IMR-90 (cell line): ENCODE measurements around the gene CTPS2. TPM values are rescaled to one million over a fixed set of nuclear protein-coding genes. Genes with fewer than 3 reads are reported as not detected.
"Not testable (repeated sequence)": the region's sequence is repeated elsewhere in the genome, so short reads cannot be mapped to it uniquely, and the experiment has no call there.

Experiments
- ATAC-seq: fragments of 200-7000 bp; cut with Tn5 transposase; 2 replicates; pipeline ENCODE4 v1.9.1; 2020; ENCODE audit warnings: low read depth, mild to moderate bottlenecking, moderate library complexity
- BruUV-seq: library from RNA; stranded (reverse); fragments of 400-500 nt; replicated peaks from 2 replicates; lab custom pipeline; 2021; lab: Mats Ljungman, UMichigan
- CTCF ChIA-PET: fragments of 300-600 bp; formaldehyde crosslinking; extraction: SDS; loops from one replicate; lab custom pipeline; 2021; ENCODE audit warnings: antibody characterized with exemption; lab: Yijun Ruan, JAX
- POLR2A ChIA-PET: fragments of 300-600 bp; sonication (Branson Sonifier 250); formaldehyde crosslinking; loops from one replicate; lab custom pipeline; 2022; ENCODE audit warnings: antibody characterized with exemption; ENCODE audit not compliant: unreplicated experiment; lab: Charles Lee
- DNase-seq: peaks from one replicate; pipeline ENCODE4 v3.0.0; 2013
- H2AFZ ChIP-seq: replicated peaks from 2 replicates; pipeline ENCODE3; 2013; ENCODE audit warnings: low read length, mild to moderate bottlenecking; ENCODE audit not compliant: poor library complexity
- H2AK5ac ChIP-seq: 2 replicates; pipeline ENCODE4 v1.6.1; 2013; ENCODE audit warnings: low read depth, low read length, inconsistent platforms
- H2AK9ac ChIP-seq: replicated peaks from 2 replicates; pipeline ENCODE3; 2013; ENCODE audit warnings: mild to moderate bottlenecking, low read depth, low read length, moderate library complexity; ENCODE audit not compliant: poor library complexity
- H2BK120ac ChIP-seq: 2 replicates; pipeline ENCODE4 v1.6.1; 2013; ENCODE audit warnings: low read depth, low read length, inconsistent platforms
- H2BK15ac ChIP-seq: 3 replicates; pipeline ENCODE4 v1.6.1; 2013; ENCODE audit warnings: low read depth, low read length, inconsistent platforms
- H2BK20ac ChIP-seq: 2 replicates; pipeline ENCODE4 v1.6.1; 2013; ENCODE audit warnings: low read depth, mild to moderate bottlenecking, inconsistent platforms, low read length, moderate library complexity
- H2BK5ac ChIP-seq: 2 replicates; pipeline ENCODE4 v1.6.1; 2013; ENCODE audit warnings: mild to moderate bottlenecking, low read depth, low read length, inconsistent platforms; ENCODE audit not compliant: poor library complexity, severe bottlenecking
- H3K14ac ChIP-seq: replicated peaks from 2 replicates; pipeline ENCODE4 v1.6.1; 2013; ENCODE audit warnings: low read depth, low read length, inconsistent platforms
- H3K18ac ChIP-seq: 2 replicates; pipeline ENCODE4 v1.6.1; 2013; ENCODE audit warnings: low read depth, low read length, control low read depth
- H3K23ac ChIP-seq: 2 replicates; pipeline ENCODE4 v1.6.1; 2013; ENCODE audit warnings: low read depth, low read length, inconsistent platforms
- H3K27ac ChIP-seq: 2 replicates; pipeline ENCODE4 v1.5.1; 2013; ENCODE audit warnings: mild to moderate bottlenecking, control low read depth, low read length; ENCODE audit not compliant: insufficient read depth
- H3K27me3 ChIP-seq: 2 replicates; pipeline ENCODE4 v1.6.1; 2013; ENCODE audit warnings: low read length; ENCODE audit not compliant: control insufficient read depth, insufficient read depth
- H3K36me3 ChIP-seq: 2 replicates; pipeline ENCODE4 v1.6.1; 2013; ENCODE audit warnings: low read length, mixed read lengths; ENCODE audit not compliant: control insufficient read depth, insufficient read depth
- H3K4ac ChIP-seq: 2 replicates; pipeline ENCODE4 v1.6.1; 2013; ENCODE audit warnings: low read depth, low read length, inconsistent platforms
- H3K4me1 ChIP-seq: 2 replicates; pipeline ENCODE4 v1.6.1; 2013; ENCODE audit warnings: low read length, mixed read lengths; ENCODE audit not compliant: control insufficient read depth, insufficient read depth
- H3K4me2 ChIP-seq: 2 replicates; pipeline ENCODE4 v1.6.1; 2013; ENCODE audit warnings: low read depth, mild to moderate bottlenecking, control low read depth, low read length, moderate library complexity
- H3K4me3 ChIP-seq: 2 replicates; pipeline ENCODE4 v1.5.1; 2013; ENCODE audit warnings: low read depth, mild to moderate bottlenecking, control low read depth, low read length, moderate library complexity; ENCODE audit not compliant: insufficient read depth
- H3K56ac ChIP-seq: 2 replicates; pipeline ENCODE4 v1.6.1; 2013; ENCODE audit warnings: low read length, inconsistent platforms; ENCODE audit not compliant: insufficient read depth; ENCODE audit errors: extremely low read depth
- H3K79me1 ChIP-seq, 2 experiments: 2 replicates each; pipeline ENCODE4 v1.6.1; 2013; ENCODE audit warnings: low read length in 2 of 2, inconsistent platforms in 1 of 2, low read depth in 1 of 2
- H3K9ac ChIP-seq: 2 replicates; pipeline ENCODE4 v1.6.1; 2013; ENCODE audit warnings: low read depth, low read length, control low read depth
- H3K9me1 ChIP-seq: 2 replicates; pipeline ENCODE4 v1.6.1; 2013; ENCODE audit warnings: low read length, inconsistent platforms; ENCODE audit not compliant: insufficient read depth
- H3K9me3 ChIP-seq: 2 replicates; pipeline ENCODE4 v1.6.1; 2013; ENCODE audit warnings: low read length; ENCODE audit not compliant: control insufficient read depth, insufficient read depth
- H4K20me1 ChIP-seq: 2 replicates; pipeline ENCODE4 v1.6.1; 2013; ENCODE audit warnings: low read length, inconsistent platforms; ENCODE audit not compliant: insufficient read depth
- H4K5ac ChIP-seq: 2 replicates; pipeline ENCODE4 v1.6.1; 2013; ENCODE audit warnings: mild to moderate bottlenecking, low read depth, low read length, control low read depth
- H4K8ac ChIP-seq, 2 experiments: 2 replicates each; pipeline ENCODE4 v1.6.1; 2013; ENCODE audit warnings: low read depth in 2 of 2, low read length in 2 of 2, control low read depth in 1 of 2, inconsistent platforms in 1 of 2
- H4K91ac ChIP-seq: 2 replicates; pipeline ENCODE4 v1.6.1; 2013; ENCODE audit warnings: low read depth, low read length, inconsistent platforms; ENCODE audit not compliant: insufficient read depth
- WGBS, 2 experiments: methylation state at CpG; one replicate each; pipeline versions ENCODE4 v1.1.5 to v1.1.7; 2013; ENCODE audit warnings: missing lambda C conversion rate in 2 of 2; ENCODE audit not compliant: insufficient read length in 1 of 2; ENCODE audit errors: extremely low coverage in 2 of 2; 5-methylcytosine and 5-hydroxymethylcytosine counted together
- dilution Hi-C: fragments of 300-500 bp; cut with HindIII; formaldehyde crosslinking; loops from one replicate; pipeline ENCODE4 v1.14.3; 2018; ENCODE audit warnings: low sequenced_read_pairs; ENCODE audit not compliant: unreplicated experiment
- in situ Hi-C: fragments of 300-500 bp; cut with MboI; formaldehyde crosslinking; loops from 3 replicates; pipeline ENCODE4 v1.14.3; 2019; ENCODE audit warnings: low sequenced_read_pairs, inconsistent platforms, mixed read lengths
- intact Hi-C: fragments of 100-400 bp; cut with micrococcal nuclease; formaldehyde crosslinking; loops from 2 replicates; pipeline ENCODE4 v1.10.0; 2022
- polyA plus RNA-seq, 3 experiments: library from polyadenylated mRNA; depleted of rRNA; stranded (reverse); fragments of >200 nt; gene quantifications; 2 replicates each; pipeline ENCODE4 v1.2.3, GENCODE V29; 2012; ENCODE audit warnings: low replicate concordance in 1 of 3
- total RNA-seq: library from RNA; depleted of rRNA; stranded (reverse); fragments of >200 nt; gene quantifications from 2 replicates; pipeline ENCODE4 v1.2.3, GENCODE V29; 2012

The CTPS2 gene
- total and polyA plus RNA-seq, 2 of the 4 experiments (the other 2 are of a cell fraction) = 6.0 to 13.1 TPM

GRCh38 chrX:16726347-16726988, 14.0 kb upstream of the CTPS2 start:
- H4K91ac ChIP-seq, H3K4me1 ChIP-seq, H3K14ac ChIP-seq, H2BK5ac ChIP-seq, H2AK5ac ChIP-seq, H3K27me3 ChIP-seq, H2BK20ac ChIP-seq, dilution Hi-C loops, ATAC-seq, H2BK120ac ChIP-seq, BruUV-seq, intact Hi-C loops, H4K8ac ChIP-seq, in situ Hi-C loops, CTCF ChIA-PET, H2AFZ ChIP-seq, H2BK15ac ChIP-seq, H3K27ac ChIP-seq, H3K4me3 ChIP-seq, H3K9me3 ChIP-seq, DNase-seq, H3K4ac ChIP-seq, H3K9ac ChIP-seq, H4K5ac ChIP-seq, H3K23ac ChIP-seq, POLR2A ChIA-PET, H3K9me1 ChIP-seq, H2AK9ac ChIP-seq, H3K36me3 ChIP-seq, H3K18ac ChIP-seq, H3K4me2 ChIP-seq, H3K56ac ChIP-seq: not testable (repeated sequence)
- Histone ChIP-seq H4K20me1 (peaks cover 37% of the 10 kb centered on the region), H3K79me1 (peaks cover 0 to 30% of the 10 kb centered on the region in 2 experiments; a peak in 2 of 4 replicates)
- WGBS, 2 experiments = no CpG with 5 or more reads among the region's 5 CpGs
